DMS79 (cell line): ENCODE measurements around the gene KY.

Source experiments
- DNase-seq: peaks from one replicate; lab custom pipeline; 2025; lab: John Stamatoyannopoulos, UW

KY gene

GRCh38 chr3:134650431-134651346 is at the start of gene KY:
Gene KY (minus strand): TSS chr3:134651022. CDS start chr3:134650960, 62 bp downstream.
- DNase-seq, result peak; percentile 45

- DNase-seq, result no peak
Observed at GRCh38 chr3:134699721-134700120, 48.9 kb upstream of the KY start.

GRCh38 chr3:134699141-134699711 is 48.4 kb upstream of the KY start:
- DNase-seq, result no peak

GRCh38 chr3:134697830-134698689 is 47.2 kb upstream of the KY start:
- DNase-seq, result no peak

GRCh38 chr3:134696155-134696554 is 45.3 kb upstream of the KY start:
- no peak for DNase-seq

GRCh38 chr3:134694946-134695543 is 44.2 kb upstream of the KY start:
- DNase-seq, result no peak

GRCh38 chr3:134694466-134694865 is 43.6 kb upstream of the KY start:
- DNase-seq, result no peak

GRCh38 chr3:134693804-134694203 is 43.0 kb upstream of the KY start:
- no peak for DNase-seq

GRCh38 chr3:134693226-134693625 is 42.4 kb upstream of the KY start:
- DNase-seq, result no peak

- no peak for DNase-seq
Observed at GRCh38 chr3:134690226-134690625, 39.4 kb upstream of the KY start.

GRCh38 chr3:134687642-134688041 is 36.8 kb upstream of the KY start:
- DNase-seq, result no peak

- DNase-seq, result no peak
Observed at GRCh38 chr3:134685929-134686802, 35.3 kb upstream of the KY start.

GRCh38 chr3:134682196-134682880 is 31.5 kb upstream of the KY start:
- no peak for DNase-seq

GRCh38 chr3:134681522-134681900 is 30.7 kb upstream of the KY start:
- DNase-seq, result no peak

GRCh38 chr3:134680796-134681521 is 30.1 kb upstream of the KY start:
- DNase-seq, result no peak

GRCh38 chr3:134677987-134678308 is 27.1 kb upstream of the KY start:
- no peak for DNase-seq

- DNase-seq, result no peak
Observed at GRCh38 chr3:134677196-134677986, 26.6 kb upstream of the KY start.

GRCh38 chr3:134675726-134676256 is 25.0 kb upstream of the KY start:
- DNase-seq, result no peak

- no peak for DNase-seq
Observed at GRCh38 chr3:134672571-134672970, 21.7 kb upstream of the KY start.
